NCI-H187 (cell line): Measurements from ENCODE around the gene RBBP8NL.

Experiments used
- DNase-seq, 2 experiments: peaks; one replicate each; lab custom pipeline; 2025; lab: John Stamatoyannopoulos, UW

Gene RBBP8NL

GRCh38 chr20:62461157-62461556 lies 33.8 kb upstream of the RBBP8NL start:
- DNase-seq = no peak

GRCh38 chr20:62460678-62461077 lies 33.3 kb upstream of the RBBP8NL start:
- no peak for DNase-seq

- DNase-seq = no peak
Measured at GRCh38 chr20:62459488-62459887, 32.1 kb upstream of the RBBP8NL start.

- no peak for DNase-seq
Measured at GRCh38 chr20:62458275-62459251, 31.2 kb upstream of the RBBP8NL start.

- DNase-seq = no peak
Measured at GRCh38 chr20:62457831-62458230, 30.5 kb upstream of the RBBP8NL start.

- no peak for DNase-seq
Measured at GRCh38 chr20:62457098-62457497, 29.8 kb upstream of the RBBP8NL start.

GRCh38 chr20:62455929-62456328 lies 28.6 kb upstream of the RBBP8NL start:
- no peak for DNase-seq

GRCh38 chr20:62454904-62455636 lies 27.7 kb upstream of the RBBP8NL start:
- DNase-seq = no peak

GRCh38 chr20:62453186-62453808 lies 26.0 kb upstream of the RBBP8NL start:
- DNase-seq = no peak

- no peak for DNase-seq
Measured at GRCh38 chr20:62452475-62453095, 25.2 kb upstream of the RBBP8NL start.

GRCh38 chr20:62451970-62452369 lies 24.6 kb upstream of the RBBP8NL start:
- no peak for DNase-seq

- DNase-seq = no peak
Measured at GRCh38 chr20:62451156-62451767, 23.9 kb upstream of the RBBP8NL start.

GRCh38 chr20:62449951-62450691 lies 22.8 kb upstream of the RBBP8NL start:
- DNase-seq = no peak

GRCh38 chr20:62448788-62449187 lies 21.4 kb upstream of the RBBP8NL start:
- DNase-seq = no peak

- no peak for DNase-seq
Measured at GRCh38 chr20:62448038-62448437, 20.7 kb upstream of the RBBP8NL start.

- DNase-seq = no peak
Measured at GRCh38 chr20:62446888-62447869, 19.8 kb upstream of the RBBP8NL start.

- no peak for DNase-seq
Measured at GRCh38 chr20:62446481-62446880, 19.1 kb upstream of the RBBP8NL start.

- no peak for DNase-seq
Measured at GRCh38 chr20:62445553-62446340, 18.4 kb upstream of the RBBP8NL start.

GRCh38 chr20:62444286-62444685 lies 16.9 kb upstream of the RBBP8NL start:
- no peak for DNase-seq
